OCI-LY3 (cell line): Measurements from ENCODE around the gene ARHGAP10.

Experiments used
- EZH2phosphoT487 ChIP-seq: fragments of 200-600 bp; shearing (Covaris generic); IDR thresholded peaks from 2 replicates; pipeline ENCODE4 v1.6.1; 2018; ENCODE audit warnings: antibody characterized with exemption, mixed run types, low read depth
- TF ChIP-seq, protein P1 (sequence below): fragments of 200-600, 300-600 bp; sonication (generic); IDR thresholded peaks from 2 replicates; pipeline ENCODE4 v1.5.1; 2014; ENCODE audit warnings: antibody characterized with exemption, low read length, low read depth

DNA sequence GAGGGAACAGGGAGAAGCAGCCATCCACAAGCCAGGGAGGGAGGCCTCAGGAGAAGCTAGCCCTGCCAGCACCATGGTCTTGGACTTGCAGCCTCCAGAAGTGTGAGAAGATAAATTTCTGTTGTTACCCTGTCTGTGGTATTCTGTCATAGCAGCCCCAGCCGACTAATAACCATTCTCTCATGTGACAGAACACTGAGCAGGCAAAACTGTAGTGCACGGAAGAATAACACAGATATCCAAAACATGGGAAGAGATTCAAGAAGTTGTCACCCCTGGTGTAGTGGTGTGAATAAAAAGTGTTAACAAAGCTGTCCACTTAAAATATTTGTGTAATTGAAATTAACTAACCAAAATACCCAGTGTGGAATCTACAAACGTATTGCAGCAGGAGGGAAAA, 265.0 kb downstream of the ARHGAP10 start:
- TF ChIP-seq, protein P1, sequence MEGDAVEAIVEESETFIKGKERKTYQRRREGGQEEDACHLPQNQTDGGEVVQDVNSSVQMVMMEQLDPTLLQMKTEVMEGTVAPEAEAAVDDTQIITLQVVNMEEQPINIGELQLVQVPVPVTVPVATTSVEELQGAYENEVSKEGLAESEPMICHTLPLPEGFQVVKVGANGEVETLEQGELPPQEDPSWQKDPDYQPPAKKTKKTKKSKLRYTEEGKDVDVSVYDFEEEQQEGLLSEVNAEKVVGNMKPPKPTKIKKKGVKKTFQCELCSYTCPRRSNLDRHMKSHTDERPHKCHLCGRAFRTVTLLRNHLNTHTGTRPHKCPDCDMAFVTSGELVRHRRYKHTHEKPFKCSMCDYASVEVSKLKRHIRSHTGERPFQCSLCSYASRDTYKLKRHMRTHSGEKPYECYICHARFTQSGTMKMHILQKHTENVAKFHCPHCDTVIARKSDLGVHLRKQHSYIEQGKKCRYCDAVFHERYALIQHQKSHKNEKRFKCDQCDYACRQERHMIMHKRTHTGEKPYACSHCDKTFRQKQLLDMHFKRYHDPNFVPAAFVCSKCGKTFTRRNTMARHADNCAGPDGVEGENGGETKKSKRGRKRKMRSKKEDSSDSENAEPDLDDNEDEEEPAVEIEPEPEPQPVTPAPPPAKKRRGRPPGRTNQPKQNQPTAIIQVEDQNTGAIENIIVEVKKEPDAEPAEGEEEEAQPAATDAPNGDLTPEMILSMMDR, result no peak
- no peak for TF ChIP-seq EZH2phosphoT487
